ENCODE data around the gene POLR1E. TPM values are rescaled to one million over a fixed set of nuclear protein-coding genes. Genes with fewer than 3 reads are reported as not detected.

POLR1E gene
- total RNA-seq, 1 donor from 2014 or later: 26.1 TPM

DNA sequence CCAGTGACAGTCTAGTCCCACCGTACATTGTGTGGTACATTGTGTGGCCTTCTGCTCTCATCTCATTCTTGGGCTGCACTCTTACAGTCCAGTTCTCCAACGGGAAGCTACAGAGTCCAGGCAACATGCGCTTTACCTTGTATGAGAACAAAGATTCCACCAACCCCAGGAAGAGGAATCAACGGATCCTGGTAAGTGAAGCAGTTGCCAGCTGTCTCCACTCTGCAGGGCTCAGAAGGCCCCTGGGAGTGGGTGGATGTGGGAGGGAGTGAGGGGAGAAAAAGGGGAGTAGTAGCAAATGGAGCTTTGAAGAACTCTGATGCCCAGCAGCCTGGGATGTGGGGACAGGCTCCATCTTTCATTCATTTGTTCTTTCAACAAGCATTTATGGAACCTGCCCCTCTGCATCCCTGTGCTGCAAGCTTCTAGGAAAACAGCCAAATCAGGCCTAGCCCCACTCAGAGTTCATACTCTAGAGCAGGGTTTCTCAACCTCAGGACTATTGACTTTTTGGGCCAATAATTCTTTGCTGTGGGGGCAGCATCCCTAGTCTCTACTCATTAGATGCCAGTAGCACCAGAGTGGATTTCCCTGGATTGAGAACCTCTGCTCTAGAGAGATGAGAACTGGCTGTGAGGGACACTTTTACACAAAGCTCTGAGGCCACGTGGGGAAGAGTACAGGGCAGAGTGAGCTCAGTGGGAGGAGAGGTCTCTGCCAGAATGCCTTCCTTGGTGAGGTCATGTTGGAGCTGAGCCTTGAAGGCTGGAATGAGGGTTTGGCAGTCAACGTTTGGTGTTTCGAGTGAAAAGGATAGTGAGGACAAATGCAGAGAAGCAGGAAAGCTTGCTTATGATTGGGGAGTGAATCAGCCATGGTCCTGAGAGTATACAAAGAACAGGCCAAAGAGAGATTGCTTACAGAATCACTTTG is 1.1 kb downstream of the POLR1E start:
- Mint-ChIP-seq H3K36me3 (peaks cover 14% of the 10 kb centered on the region), H3K9me3 (no peaks in the 10 kb centered on the region), H3K4me1 (peaks cover 20% of the 10 kb centered on the region), H3K4me3 (peak overlapping the region; percentile 83), H3K27ac (peak overlapping the region; percentile 87), H3K27me3 (ENCODE audit: low read depth) (no peaks in the 10 kb centered on the region)
- peak in 1 of 2 experiments; percentile 36 for DNase-seq (ENCODE audit: low spot score in 2 of 2, unreplicated experiment in 2 of 2)
- TF ChIP-seq CTCF (IDR thresholded peaks at IDR 0.05; ENCODE audit: unreplicated experiment): no peak

DNA sequence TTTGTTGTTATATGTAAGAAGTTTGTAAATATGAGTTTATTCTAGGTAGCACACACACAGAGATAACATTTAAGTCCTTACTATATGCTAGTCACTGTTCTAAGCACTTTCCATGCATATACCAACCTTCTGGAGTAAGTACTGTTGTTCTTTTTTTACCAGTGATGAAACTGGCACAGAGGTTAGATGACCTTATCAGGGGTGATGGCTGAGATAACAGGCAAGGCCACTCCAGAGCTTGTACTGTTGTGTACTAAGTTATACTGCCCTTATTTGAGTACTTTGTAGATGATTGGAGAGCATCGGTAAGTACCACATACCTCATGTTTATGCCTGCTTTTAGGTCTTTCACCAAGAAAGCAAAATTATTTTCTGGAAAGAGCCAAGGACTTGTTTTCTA is 6.2 kb downstream of the POLR1E start:
- Mint-ChIP-seq H3K4me3 (no peak overlapping the region), H3K4me1 (peaks cover 4% of the 10 kb centered on the region), H3K9me3 (no peaks in the 10 kb centered on the region), H3K36me3 (peaks cover 30% of the 10 kb centered on the region), H3K27ac (no peak overlapping the region), H3K27me3 (ENCODE audit: low read depth) (no peaks in the 10 kb centered on the region)
- DNase-seq (ENCODE audit: low spot score in 2 of 2, unreplicated experiment in 2 of 2): no peak
- TF ChIP-seq CTCF (IDR thresholded peaks at IDR 0.05; ENCODE audit: unreplicated experiment): no peak

- H3K36me3 Mint-ChIP-seq: peaks cover 36% of the 10 kb centered on the region
- H3K27ac Mint-ChIP-seq: no peak overlapping the region
Measured at GRCh38 chr9:37495571-37495970, 9.8 kb downstream of the POLR1E start.

DNA sequence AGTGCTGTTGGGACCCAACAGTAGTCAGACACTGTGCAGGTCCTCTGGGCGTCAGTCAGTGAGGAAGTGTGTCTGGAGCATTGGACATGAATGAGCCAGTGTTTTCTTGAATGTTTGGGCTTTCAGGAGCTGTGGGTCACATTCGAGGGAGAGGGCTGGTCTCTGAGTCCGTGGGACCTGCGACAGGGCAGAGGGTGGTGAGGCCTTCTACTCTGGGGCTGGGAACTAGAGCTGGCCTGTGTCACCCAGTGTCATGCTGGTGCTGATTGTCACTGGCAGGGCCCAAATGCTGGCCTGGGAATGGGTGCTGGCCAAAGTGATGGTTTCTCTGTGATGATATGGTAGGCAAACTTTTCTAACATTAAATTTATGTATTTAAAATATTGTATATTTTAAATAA is 10.3 kb downstream of the POLR1E start:
- H3K27me3 Mint-ChIP-seq (ENCODE audit: low read depth): no peaks in the 10 kb centered on the region
- H3K36me3 Mint-ChIP-seq: peaks cover 35% of the 10 kb centered on the region
- H3K27ac Mint-ChIP-seq: no peak overlapping the region
- no peaks in the 10 kb centered on the region for H3K4me1 Mint-ChIP-seq
- no peak for DNase-seq (ENCODE audit: low spot score in 2 of 2, unreplicated experiment in 2 of 2)
- no peaks in the 10 kb centered on the region for H3K9me3 Mint-ChIP-seq
- TF ChIP-seq CTCF (IDR thresholded peaks at IDR 0.05; ENCODE audit: unreplicated experiment): no peak
- H3K4me3 Mint-ChIP-seq: no peak overlapping the region

More at GRCh38 chr9:37495571-37495970, 9.8 kb downstream of the POLR1E start:
- Mint-ChIP-seq H3K9me3 (no peaks in the 10 kb centered on the region), H3K27me3 (ENCODE audit: low read depth) (no peaks in the 10 kb centered on the region), H3K4me3 (no peak overlapping the region), H3K4me1 (no peaks in the 10 kb centered on the region)
- DNase-seq (ENCODE audit: low spot score in 2 of 2, unreplicated experiment in 2 of 2): no peak
- TF ChIP-seq CTCF (IDR thresholded peaks at IDR 0.05; ENCODE audit: unreplicated experiment): no peak

- TF ChIP-seq CTCF (IDR thresholded peaks at IDR 0.05; ENCODE audit: unreplicated experiment): no peak
- no peak for DNase-seq (ENCODE audit: low spot score in 2 of 2, unreplicated experiment in 2 of 2)
- no peak overlapping the region for H3K4me3 Mint-ChIP-seq
- no peak overlapping the region for H3K27ac Mint-ChIP-seq
- peaks cover 42% of the 10 kb centered on the region for H3K36me3 Mint-ChIP-seq
- H3K27me3 Mint-ChIP-seq (ENCODE audit: low read depth): no peaks in the 10 kb centered on the region
- no peaks in the 10 kb centered on the region for H3K9me3 Mint-ChIP-seq
- no peaks in the 10 kb centered on the region for H3K4me1 Mint-ChIP-seq
Measured at GRCh38 chr9:37497320-37497719, 11.6 kb downstream of the POLR1E start.
